HG02623 (cell line): Measurements from ENCODE around the gene RAB11A.
"Not testable (repeated sequence)": the region's sequence is repeated elsewhere in the genome, so short reads cannot be mapped to it uniquely, and the experiment has no call there.

Source experiments
- ATAC-seq: cut with Tn5 transposase; IDR thresholded peaks from one replicate; pipeline ENCODE4 v1.9.1; 2021; ENCODE audit warnings: moderate library complexity; ENCODE audit not compliant: unreplicated experiment

The RAB11A gene

DNA sequence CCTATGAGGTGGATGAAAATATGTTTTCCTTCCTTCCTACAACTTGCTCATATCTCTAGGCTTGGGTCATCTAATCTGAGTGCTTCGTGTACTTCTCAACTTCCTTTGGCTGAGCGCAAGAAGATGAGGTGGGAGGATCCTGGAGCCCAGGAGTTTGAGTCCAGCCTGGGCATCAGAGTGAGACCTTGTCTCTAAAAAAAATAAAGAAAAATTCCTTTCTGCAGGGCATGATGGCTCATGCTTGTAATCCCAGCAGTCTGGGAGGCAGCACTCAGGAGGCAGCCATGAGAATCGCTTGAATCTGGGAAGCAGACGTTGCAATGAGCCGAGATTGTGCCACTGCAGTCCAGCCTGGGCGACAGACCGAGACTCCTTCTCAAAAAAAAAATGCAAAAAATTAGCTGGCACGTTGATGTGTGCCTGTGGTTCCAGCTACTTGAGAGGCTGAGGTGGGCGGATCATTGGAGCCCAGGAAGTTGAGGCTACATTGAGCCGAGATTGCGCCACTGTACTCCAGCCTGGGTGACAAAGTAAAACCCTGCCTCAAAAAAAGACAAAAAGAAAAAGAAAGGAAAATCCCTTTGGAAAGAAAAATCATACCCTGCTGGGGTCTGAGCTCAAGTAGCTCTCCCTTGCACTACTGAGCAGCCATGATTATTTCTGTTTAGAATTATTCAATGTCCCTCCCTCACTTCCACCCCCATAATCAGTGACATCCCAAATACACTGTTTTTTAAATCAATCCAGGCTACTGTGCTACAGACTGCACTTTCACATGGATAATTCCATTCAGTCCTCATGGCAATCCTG, 28.0 kb upstream of the RAB11A start:
- ATAC-seq, result no peak

DNA sequence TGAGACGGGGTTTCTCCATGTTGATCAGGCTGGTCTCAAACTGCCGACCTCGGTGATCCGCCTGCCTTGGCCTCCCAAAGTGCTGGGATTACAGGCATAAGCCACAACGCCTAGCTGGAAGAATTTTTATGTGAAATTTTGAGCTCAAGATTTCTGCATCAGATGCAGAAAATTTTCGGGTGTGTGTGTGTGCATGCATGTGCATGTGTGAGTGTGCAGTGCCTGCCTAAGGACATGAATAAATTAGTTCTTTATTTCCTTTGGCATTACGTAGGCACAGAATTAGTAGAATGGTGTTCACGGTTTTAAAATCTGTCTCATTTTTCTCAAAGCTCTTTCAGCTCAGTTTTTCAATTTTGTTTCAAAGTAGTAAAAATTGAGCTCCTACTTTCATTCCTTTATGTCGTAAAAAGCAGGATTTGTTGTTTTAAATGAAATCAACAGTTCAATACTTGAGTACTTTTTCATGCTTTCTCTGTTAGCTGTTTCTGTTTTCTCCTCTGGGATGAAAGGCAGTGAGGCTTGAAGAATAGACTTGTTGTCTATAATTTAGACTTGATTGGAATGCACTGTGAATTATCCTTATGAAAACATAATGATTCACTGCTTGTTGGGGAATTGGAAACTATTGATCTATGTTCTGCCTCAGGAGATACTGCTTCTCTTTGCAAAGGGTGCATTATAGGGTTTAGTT, 23.3 kb upstream of the RAB11A start:
- ATAC-seq, result no peak

DNA sequence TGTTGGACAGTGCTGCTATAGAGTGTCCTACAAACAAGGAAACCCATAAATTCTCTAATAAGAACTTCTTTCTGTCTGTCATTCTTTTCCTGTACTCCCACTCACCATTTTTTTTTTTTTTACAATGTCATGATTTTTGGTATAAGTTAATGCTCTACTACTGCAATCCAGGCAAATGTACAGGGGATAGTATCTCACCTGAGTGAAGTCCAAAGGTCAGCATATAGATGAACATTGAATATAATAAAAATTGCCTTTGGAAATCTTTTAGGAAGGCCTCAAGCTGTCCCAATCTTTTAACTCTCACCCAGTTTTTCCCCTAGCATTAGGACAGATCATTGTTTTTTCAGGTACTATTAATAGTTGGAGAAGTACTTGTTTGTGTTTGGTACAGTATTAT, 21.3 kb upstream of the RAB11A start:
- no peak for ATAC-seq

DNA sequence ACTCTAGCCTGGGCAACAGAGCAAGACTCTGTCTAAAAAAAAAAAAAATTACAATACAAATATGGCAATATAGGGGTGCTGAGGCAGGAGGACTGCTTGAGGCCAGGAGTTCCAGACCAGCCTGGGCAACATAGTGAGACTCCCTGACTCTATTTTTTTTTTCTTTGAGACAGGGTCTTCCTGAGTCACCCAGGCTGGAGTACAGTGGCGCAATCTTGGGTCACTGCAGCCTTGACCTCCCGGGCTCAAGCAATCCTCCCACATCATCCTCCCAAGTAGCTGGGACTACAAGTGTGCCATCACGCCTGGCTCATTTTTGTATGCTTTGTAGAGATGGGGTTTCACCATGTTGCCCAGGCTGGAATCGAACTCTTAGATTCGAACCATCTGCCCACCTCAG, 17.3 kb upstream of the RAB11A start:
- no peak for ATAC-seq

DNA sequence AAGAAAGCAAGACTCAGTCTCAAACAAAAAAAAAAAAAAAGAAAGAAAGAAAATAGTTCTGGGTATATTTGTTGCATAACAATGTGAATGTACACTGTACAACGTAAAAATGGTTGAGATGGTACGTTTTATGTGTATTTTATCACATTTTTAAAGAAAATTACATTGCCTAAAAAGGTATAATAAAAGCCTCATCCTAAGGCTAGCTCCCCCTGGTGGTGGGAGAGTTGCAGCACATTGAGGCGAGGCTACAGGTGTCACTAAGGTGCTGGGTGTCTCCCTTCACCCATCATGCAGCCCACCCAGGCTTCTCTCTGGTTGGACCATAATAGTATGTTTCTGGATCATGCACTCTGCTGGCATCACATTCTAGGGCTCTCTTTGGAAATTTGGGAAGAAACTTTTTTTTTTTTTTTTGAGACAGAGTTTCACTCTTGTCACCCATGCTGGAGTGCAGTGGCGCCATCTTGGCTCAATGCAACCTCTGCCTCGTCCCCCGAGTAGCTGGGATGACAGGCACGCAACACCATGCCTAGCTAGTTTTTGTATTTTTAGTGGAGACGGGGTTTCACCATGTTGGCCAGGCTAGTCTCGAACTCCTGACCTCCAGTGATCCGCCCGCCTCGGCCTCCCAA, 12.4 kb upstream of the RAB11A start:
- no peak for ATAC-seq

DNA sequence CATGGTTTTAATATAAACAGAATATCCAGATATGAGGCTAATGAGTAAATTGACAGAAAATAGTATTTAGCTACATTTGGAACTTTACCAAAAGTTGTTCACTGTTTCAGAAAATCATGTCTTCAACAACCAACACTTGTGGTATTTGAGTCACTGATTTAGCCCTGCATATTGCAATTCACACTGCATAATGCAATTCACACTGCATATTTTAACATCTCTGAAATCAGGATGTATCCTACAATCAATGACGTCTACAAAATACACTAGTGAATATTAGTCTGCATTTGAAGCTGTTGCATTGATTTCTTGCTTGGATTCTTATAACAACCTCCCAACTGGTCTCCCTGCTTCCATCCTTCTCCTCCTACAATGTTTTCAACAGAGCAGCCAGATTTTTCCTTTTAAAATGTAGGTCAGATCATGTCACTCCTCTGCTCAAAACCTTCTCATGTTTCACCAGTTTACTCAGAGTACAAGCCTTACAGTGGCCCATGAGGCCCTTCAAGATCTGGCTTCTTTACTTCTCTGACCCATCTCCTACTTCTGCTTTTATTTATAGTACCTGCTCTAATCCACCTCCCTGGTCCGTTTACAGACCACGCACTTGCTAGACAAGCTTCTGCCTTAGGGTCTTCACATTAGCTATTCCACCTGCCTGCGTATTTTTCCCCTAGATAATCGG, 11.4 kb upstream of the RAB11A start:
- no peak for ATAC-seq

DNA sequence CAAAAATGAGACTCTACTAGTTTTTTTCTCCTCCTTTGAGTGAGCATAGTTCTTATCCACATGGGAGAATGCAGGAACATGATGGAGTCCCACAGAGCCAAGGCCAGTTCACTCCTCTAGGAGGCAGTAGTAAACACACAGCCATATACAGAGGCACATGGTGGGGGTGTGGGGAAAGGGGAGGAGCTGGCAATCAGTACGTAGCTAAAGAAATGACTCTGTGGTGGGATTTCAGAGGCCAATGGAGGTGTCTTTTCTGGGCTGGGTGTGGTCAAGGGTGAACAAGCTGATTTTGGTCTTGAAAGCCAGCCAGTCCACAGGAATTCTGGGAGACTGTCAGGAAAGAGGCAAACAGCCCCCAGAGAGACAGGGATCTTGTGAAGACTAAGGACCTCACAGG, 6.6 kb upstream of the RAB11A start:
- no peak for ATAC-seq

DNA sequence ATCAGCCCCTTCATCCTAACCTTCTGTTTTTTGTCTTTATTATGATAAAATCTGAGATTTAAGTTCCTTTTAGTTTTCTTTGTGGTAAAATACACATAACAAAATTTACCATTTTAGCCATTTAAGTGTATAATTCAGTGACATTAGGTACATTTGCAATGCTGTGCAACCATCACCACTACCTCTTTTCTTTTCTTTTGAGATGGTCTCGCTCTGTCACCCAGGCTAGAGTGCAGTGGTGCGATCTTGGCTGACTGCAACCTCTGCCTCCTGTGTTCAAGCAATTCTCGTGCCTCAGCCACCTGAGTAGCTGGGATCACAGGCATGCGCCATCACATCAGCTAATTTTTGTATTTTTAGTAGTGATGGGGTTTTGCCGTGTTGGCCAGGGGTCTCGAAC, 6.2 kb upstream of the RAB11A start:
- no peak for ATAC-seq

DNA sequence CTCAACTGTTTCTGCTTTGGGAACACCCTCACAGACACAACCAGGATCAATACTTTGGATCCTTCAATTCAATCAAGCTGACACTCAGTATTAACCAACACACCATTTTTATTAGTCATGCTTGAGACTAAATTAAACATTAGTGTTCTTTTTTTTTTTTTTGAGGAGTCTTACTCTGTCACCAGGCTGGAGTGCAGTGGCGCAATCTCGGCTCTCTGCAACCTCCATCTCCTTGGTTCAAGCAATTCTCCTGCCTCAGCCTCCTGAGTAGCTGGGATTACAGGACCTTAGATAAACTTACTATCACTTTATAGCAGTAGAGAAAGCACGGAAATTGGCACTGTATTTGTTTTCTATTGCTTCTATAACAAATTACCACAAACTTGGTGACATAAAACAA, 2.0 kb upstream of the RAB11A start:
- ATAC-seq, result no peak

DNA sequence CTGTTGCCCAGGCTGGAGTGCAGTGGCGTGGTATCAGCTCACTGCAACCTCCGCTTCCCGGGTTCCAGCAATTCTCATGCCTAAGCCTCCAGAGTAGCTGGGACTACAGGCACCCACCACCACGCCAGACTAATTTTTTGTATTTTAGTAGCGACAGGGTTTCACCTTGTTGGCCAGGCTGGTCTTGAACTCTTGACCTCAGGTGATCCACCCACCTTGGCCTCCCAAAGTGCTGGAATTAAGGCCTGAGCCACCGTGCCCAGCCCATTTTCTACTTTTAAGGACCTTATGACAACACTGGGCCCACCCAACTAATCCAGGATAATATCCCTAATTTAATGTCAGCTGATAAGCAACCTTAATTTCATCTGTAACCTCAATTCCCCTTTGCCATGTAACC, 1.4 kb upstream of the RAB11A start:
- ATAC-seq, result not testable (repeated sequence)

DNA sequence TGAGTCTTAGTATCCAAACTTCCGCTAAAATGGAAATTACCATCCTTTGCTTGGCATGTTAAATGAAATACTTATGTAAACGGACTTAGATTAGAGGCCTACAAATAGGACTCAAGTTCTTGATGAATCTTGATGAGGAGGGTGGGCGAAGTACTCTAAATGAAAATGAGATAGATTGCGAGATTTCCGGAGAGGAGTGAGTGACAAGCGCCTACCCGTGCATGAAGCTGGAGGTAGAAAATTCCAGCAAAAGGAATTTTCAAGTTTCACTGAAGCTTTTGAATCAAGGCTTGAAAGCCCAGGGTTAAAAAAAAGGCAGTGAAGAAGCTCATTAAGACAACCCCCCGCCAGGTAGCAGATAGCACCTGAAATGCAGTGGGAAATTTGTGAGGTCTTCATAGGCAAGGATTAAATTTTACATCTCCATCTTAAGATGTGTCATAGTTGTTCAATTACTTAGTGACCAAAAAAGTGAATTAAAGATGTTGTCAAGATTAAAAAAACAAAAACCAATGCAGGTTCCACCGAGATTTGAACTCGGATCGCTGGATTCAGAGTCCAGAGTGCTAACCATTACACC, 655 bp upstream of the RAB11A start:
- ATAC-seq, result no peak

DNA sequence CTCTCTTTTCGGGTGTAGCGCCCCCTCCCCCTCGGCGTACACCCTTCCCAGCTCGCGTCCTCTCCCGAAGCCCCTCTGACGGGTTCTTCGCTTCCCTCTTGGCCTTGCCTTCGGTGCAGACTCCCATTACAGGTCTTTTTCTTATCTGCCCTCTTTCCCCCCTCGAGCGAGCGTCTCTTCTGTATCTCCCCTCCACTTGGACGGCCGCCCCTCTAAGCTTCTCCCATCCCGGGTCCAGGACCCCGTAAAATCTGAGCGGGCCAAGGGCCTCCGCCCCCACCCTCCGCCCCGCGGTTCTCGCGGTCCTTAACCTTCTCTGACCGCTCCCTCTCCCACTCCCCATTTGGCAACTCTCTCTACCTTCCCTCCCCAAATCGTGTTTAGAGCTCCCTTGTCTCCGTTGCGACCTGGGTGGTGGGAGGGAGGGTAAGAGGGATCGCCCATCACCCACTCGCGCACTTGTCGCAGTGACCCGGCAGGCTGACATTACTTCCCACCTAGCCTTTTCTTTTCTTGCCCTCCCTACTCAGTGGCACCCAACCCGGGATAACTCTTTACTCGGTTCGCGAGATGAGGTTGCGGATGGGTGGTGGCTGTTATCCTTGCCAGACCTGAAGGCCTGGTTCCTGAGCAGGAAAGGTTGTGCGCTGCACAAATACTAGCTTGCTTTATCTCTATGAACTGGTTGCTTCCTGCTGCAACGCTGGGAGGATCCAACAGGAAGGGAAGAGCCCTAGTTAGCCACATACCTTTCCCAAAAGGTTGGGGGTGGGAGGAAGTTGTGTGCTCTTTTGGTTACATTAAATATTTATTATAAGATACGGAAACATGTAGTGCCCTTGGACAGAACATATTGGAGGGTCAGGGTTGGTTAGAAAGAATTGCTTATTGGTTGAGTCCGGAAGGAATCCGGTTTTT, 922 bp downstream of the RAB11A start:
- no peak for ATAC-seq

DNA sequence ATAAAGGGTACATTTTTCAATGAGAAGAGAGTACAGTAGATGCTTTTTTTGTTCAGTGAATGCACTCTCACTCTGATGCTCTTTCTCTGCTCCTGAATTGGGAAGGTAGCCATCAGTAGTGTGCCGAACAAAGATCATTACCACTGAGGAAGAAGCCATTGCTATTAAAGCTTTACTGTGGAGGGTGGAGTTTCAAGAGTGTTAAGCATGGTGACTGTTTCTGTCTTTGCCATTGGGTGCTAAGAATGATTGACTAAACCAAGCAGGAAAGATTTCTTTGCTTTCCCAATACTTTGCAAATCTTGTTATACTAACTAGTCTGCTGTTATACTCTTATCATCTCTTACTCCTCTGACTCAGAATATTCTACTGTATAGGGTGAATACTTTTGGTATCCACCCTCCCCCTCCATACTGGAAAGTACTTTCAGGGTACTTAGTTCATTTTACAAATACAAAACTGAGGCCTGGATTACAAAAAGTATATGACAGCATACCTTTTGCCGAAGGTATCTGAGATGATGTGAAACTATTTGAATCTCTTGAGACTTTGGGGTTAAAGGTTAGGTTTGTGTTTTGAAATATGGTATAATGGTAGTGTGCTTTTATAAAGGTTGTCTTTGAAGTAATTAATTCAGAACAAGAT, 1.7 kb downstream of the RAB11A start:
- ATAC-seq, result no peak

DNA sequence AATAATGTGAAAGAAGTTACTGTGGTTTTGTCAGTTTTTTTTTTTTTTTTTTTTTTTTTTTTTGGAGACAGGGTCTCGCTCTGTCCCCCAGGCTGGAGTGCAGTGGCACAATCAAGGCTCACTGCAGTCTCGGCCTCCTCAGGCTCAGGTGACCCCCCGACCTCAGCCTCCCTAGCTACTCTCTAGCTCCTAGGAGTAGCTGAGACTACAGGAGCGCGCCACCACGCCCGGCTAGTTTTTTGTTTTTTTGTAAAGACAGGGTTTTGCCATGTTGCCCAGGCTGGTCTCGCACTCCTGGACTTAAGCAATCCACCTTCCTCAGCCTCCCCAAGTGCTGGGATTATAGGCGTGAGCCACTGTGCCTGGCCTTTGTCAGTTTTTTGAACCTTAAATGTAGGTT, 2.6 kb downstream of the RAB11A start:
- ATAC-seq, result not testable (repeated sequence)

DNA sequence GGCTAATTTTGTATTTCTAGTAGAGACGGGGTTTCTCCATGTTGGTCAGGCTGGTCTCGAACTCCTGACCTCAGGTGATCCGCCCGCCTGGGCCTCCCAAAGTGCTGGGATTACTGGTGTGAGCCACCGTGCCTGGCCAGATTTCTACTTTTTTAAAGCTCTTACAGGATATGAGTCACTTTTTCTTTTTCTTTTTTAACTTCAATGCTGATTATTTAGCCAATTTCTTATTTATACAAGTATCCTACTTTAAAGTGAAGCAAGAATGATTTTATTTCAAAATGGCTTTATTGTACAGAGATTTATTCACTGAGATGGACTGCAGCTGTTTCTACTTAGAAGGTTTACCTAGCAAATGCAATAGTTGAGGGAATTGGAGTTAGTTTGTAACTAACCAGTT, 3.3 kb downstream of the RAB11A start:
- not testable (repeated sequence) for ATAC-seq

DNA sequence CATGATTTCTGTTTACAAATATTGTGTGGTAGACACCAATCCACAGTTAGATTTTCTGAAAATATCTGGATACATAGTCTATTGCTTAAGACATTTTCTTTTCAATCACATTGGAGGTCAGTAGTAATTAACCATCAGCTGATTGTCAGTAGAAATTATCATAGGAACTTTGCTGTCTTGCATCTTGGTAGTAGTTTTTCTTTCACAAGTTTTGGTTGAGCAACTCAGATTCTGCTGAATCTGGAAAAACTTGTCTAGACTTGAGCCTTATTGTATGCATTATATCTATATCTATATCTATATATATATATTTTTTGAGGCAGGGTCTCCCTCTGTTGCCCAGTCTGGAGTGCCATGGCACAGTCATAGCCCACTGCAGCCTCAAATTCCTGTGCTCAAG, 4.0 kb downstream of the RAB11A start:
- ATAC-seq, result no peak

DNA sequence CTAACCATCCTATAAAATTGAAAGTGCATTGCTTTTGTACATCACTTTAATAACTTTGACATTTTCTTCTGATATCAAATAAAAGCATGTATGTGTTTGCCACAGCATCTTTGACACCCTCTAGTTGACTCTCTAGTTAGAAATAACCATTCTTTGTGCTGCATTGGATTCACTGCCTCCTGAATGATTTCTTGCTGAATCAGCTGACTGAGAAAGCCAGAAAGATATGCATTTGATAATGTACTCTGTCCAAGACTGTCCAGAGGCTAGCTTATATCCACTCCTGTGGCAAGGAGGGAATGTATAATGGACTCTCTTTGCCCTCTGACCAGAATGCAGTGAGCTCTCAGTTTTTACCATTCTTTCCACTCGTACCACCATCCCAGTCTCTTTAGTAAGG, 6.2 kb downstream of the RAB11A start:
- no peak for ATAC-seq

DNA sequence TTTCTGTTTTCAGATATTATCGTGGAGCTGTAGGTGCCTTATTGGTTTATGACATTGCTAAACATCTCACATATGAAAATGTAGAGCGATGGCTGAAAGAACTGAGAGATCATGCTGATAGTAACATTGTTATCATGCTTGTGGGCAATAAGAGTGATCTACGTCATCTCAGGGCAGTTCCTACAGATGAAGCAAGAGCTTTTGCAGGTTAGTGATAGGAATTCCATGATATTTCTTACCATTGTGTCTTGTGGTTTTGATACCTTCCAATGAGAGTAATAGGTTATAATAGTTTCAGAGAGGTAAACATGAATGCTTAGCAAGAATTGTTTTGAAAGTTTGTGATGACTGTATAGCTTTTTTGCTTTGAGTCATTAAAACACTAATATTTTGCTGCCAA, 8.5 kb downstream of the RAB11A start:
- no peak for ATAC-seq

DNA sequence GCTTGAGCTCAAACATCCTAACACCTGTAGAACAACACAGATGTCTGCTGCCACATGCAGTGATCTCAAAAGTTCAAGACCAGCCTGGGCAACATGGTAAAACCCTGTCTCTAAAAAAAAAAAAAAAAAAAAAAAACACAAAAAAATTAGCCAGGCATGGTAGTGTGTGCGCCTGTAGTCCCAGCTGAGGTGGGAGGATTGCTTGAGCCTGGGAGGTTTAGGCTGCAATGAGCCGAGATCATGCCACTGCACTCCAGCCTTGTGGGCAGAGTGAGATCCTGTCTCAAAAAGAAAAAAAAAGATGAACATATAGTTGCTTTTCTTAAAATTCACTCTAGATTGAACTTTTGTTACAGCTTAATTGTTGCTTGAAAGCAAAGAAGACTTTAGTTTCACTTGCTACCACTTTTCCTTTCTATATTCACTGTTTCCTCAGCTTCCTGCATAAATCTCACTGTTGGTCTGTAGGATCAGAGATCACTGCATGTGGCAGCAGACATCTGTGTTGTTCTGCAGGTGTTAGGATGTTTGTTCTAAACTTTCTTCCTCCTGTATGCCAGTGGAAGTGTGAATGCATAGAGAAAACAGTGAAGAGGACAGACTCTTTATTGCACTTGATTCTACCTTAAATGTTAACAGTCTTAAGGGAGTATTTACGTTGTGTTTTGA, 12.6 kb downstream of the RAB11A start:
- no peak for ATAC-seq
